ENCODE data around the gene TAF1D. TPM values are rescaled to one million over a fixed set of nuclear protein-coding genes. Genes with fewer than 3 reads are reported as not detected.
A peak's percentile ranks its signal among the peaks of the same experiment; 100 is the strongest.

Gene TAF1D
- total RNA-seq, 6 experiments from 2014 or later, result 28.0 to 69.2 (median 49.3) TPM

GRCh38 chr11:93744669-93745004, 3.3 kb upstream of the TAF1D start:
- peaks cover 0 to 42% (median 11%) of the 10 kb centered on the region in 4 donors for H3K4me1 ChIP-seq
- intact Hi-C loops (cut with DNase I), result no loop called here
- H3K27ac ChIP-seq, result peak overlapping the region in 2 of 3 donors; percentile 76 to 97
- peak overlapping the region in 2 of 3 donors; percentile 29 to 42 for H3K4me3 ChIP-seq
- ATAC-seq (no peak), DNase-seq (no peak)
- no peaks in the 10 kb centered on the region for H3K9me3 ChIP-seq
- TF ChIP-seq, protein P1, sequence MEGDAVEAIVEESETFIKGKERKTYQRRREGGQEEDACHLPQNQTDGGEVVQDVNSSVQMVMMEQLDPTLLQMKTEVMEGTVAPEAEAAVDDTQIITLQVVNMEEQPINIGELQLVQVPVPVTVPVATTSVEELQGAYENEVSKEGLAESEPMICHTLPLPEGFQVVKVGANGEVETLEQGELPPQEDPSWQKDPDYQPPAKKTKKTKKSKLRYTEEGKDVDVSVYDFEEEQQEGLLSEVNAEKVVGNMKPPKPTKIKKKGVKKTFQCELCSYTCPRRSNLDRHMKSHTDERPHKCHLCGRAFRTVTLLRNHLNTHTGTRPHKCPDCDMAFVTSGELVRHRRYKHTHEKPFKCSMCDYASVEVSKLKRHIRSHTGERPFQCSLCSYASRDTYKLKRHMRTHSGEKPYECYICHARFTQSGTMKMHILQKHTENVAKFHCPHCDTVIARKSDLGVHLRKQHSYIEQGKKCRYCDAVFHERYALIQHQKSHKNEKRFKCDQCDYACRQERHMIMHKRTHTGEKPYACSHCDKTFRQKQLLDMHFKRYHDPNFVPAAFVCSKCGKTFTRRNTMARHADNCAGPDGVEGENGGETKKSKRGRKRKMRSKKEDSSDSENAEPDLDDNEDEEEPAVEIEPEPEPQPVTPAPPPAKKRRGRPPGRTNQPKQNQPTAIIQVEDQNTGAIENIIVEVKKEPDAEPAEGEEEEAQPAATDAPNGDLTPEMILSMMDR (IDR thresholded peaks at IDR 0.05), result no peak
- TF ChIP-seq POLR2A (IDR thresholded peaks at IDR 0.05), result no peak
- WGBS (ENCODE audit: insufficient coverage, low coverage, low lambda C conversion rate, missing lambda C conversion rate), result 22% methylated on average over 7 of the region's 7 CpGs
- no peaks in the 10 kb centered on the region for H3K27me3 ChIP-seq
- H3K36me3 ChIP-seq, result peaks cover 0 to 8% (median under 1%) of the 10 kb centered on the region in 4 donors

DNA sequence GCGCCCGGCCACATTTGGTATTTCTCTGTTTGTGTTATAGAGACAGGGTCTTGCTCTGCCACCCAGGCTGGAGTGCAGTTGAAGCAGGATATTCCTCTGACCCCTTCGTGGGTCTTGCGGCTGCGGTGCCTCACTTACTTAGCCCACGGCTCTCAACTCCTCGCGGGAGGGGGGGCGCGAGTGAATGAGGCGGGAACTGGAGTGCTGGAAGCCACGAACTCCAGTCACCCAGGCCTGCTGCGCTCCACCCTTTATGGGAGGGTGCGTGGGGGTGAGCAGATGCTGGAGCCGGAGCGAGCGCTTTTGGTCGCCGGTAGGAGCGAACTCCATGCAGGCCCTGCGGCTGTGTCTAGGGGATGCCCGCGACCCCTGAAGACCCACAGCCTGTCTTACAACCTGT, 2.0 kb upstream of the TAF1D start:
- TF ChIP-seq, protein P1 (IDR thresholded peaks at IDR 0.05), result no peak
- TF ChIP-seq POLR2A (IDR thresholded peaks at IDR 0.05), result no peak
- ATAC-seq (no peak), DNase-seq (no peak)
- H3K9me3 ChIP-seq, result no peaks in the 10 kb centered on the region
- no peaks in the 10 kb centered on the region for H3K27me3 ChIP-seq
- H3K4me3 ChIP-seq, result no peak overlapping the region
- peaks cover 0 to 40% (median 16%) of the 10 kb centered on the region in 4 donors for H3K4me1 ChIP-seq
- WGBS (ENCODE audit: insufficient coverage, low coverage, low lambda C conversion rate, missing lambda C conversion rate), result 97% methylated on average over 9 of the region's 23 CpGs
- peaks cover 0 to 13% (median 4%) of the 10 kb centered on the region in 4 donors for H3K36me3 ChIP-seq
- intact Hi-C loops (cut with DNase I), result no loop called here
- H3K27ac ChIP-seq, result peak overlapping the region in 2 of 3 donors; percentile 96 to 97

- Histone ChIP-seq H3K27me3 (no peaks in the 10 kb centered on the region), H3K4me1 (peaks cover 0 to 40% (median 16%) of the 10 kb centered on the region in 4 donors), H3K27ac (peak overlapping the region; percentile 91 to 97 (median 96)), H3K4me3 (peak overlapping the region; percentile 78 to 94 (median 79)), H3K36me3 (peaks cover 0 to 25% (median 15%) of the 10 kb centered on the region in 4 donors), H3K9me3 (no peaks in the 10 kb centered on the region)
- DNase-seq (peak; percentile 46 to 86 (median 76)), ATAC-seq (peak; percentile 69 to 81 (median 75))
- WGBS (ENCODE audit: insufficient coverage, low coverage, low lambda C conversion rate, missing lambda C conversion rate), result 0% methylated on average over 8 of the region's 8 CpGs
- intact Hi-C loops (cut with DNase I), result no loop called here
- TF ChIP-seq, protein P1 (IDR thresholded peaks at IDR 0.05), result no peak
- TF ChIP-seq POLR2A (IDR thresholded peaks at IDR 0.05), result peak; percentile 63
Measured at GRCh38 chr11:93741882-93742226, 559 bp upstream of the TAF1D start.

- no peaks in the 10 kb centered on the region for H3K9me3 ChIP-seq
- H3K27me3 ChIP-seq, result no peaks in the 10 kb centered on the region
- intact Hi-C loops (cut with DNase I), result no loop called here
- H3K4me1 ChIP-seq, result peaks cover 0 to 40% (median 16%) of the 10 kb centered on the region in 4 donors
- H3K4me3 ChIP-seq, result peak overlapping the region; percentile 78 to 94 (median 79)
- ATAC-seq, result peak; percentile 52 to 62 (median 57)
- H3K36me3 ChIP-seq, result peaks cover 0 to 37% (median 22%) of the 10 kb centered on the region in 4 donors
- TF ChIP-seq, protein P1 (IDR thresholded peaks at IDR 0.05), result no peak
- TF ChIP-seq POLR2A (IDR thresholded peaks at IDR 0.05), result no peak
- peak overlapping the region; percentile 91 to 97 (median 96) for H3K27ac ChIP-seq
- 0% methylated on average over 20 of the region's 20 CpGs for WGBS (ENCODE audit: insufficient coverage, low coverage, low lambda C conversion rate, missing lambda C conversion rate)
- peak; percentile 64 to 70 (median 65) for DNase-seq
Measured at GRCh38 chr11:93740730-93741093, 583 bp downstream of the TAF1D start.
